Hepatocyte (in vitro differentiated cells): ENCODE results near the gene PLPP1. TPM values are rescaled to one million over a fixed set of nuclear protein-coding genes. Genes with fewer than 3 reads are reported as not detected.

Experiments used
- DNase-seq: peaks from one replicate; pipeline ENCODE4 v3.0.0-alpha.2; 2016; ENCODE audit warnings: low spot score
- H2AFZ ChIP-seq: fragments of 200-600 bp; sonication (generic); 2 replicates; pipeline ENCODE4 v1.6.0; 2016; ENCODE audit warnings: antibody characterized with exemption, mild to moderate bottlenecking
- H3K27ac ChIP-seq: fragments of 200-600 bp; sonication (generic); 2 replicates; pipeline ENCODE4 v1.5.1; 2016; ENCODE audit warnings: mild to moderate bottlenecking
- H3K27me3 ChIP-seq: fragments of 200-600 bp; sonication (generic); 2 replicates; pipeline ENCODE4 v1.6.1; 2016
- H3K36me3 ChIP-seq: fragments of 200-600 bp; sonication (generic); replicated peaks from 2 replicates; pipeline ENCODE4 v1.5.1; 2016; ENCODE audit warnings: low read depth; ENCODE audit not compliant: insufficient read depth
- H3K4me1 ChIP-seq: fragments of 200-600 bp; sonication (generic); 2 replicates; pipeline ENCODE4 v1.5.1; 2016; ENCODE audit warnings: mild to moderate bottlenecking, moderate library complexity; ENCODE audit not compliant: insufficient read depth
- H3K4me2 ChIP-seq: fragments of 200-600 bp; sonication (generic); 2 replicates; pipeline ENCODE4 v1.6.0; 2016
- H3K4me3 ChIP-seq: fragments of 200-600 bp; sonication (generic); 2 replicates; pipeline ENCODE4 v1.5.1; 2016; ENCODE audit warnings: mild to moderate bottlenecking
- H3K79me2 ChIP-seq: fragments of 200-600 bp; sonication (generic); 2 replicates; pipeline ENCODE4 v1.6.0; 2017; ENCODE audit warnings: mild to moderate bottlenecking
- H3K9me2 ChIP-seq: fragments of 200-600 bp; sonication (generic); replicated peaks from 2 replicates; pipeline ENCODE4 v1.6.0; 2017; ENCODE audit warnings: mild to moderate bottlenecking; ENCODE audit not compliant: insufficient read depth
- H3K9me3 ChIP-seq: fragments of 200-600 bp; sonication (generic); 2 replicates; pipeline ENCODE4 v1.5.1; 2016; ENCODE audit warnings: low read depth, mild to moderate bottlenecking
- H4K20me1 ChIP-seq: fragments of 200-600 bp; sonication (generic); 2 replicates; pipeline ENCODE4 v1.6.0; 2016; ENCODE audit warnings: mild to moderate bottlenecking; ENCODE audit not compliant: insufficient read depth, poor library complexity, severe bottlenecking
- CTCF ChIP-seq: fragments of 200-600 bp; sonication (generic); IDR thresholded peaks from 2 replicates; pipeline ENCODE4 v1.5.1; 2016; ENCODE audit warnings: antibody characterized with exemption, mild to moderate bottlenecking; ENCODE audit not compliant: poor library complexity
- EZH2 ChIP-seq: fragments of 200-600 bp; sonication (generic); IDR thresholded peaks from 2 replicates; pipeline ENCODE4 v1.6.1; 2016; ENCODE audit warnings: antibody characterized with exemption, mild to moderate bottlenecking, borderline replicate concordance
- EZH2phosphoT487 ChIP-seq: fragments of 200-600 bp; sonication (generic); IDR thresholded peaks from one replicate; pipeline ENCODE4 v1.6.1; 2018; ENCODE audit warnings: antibody characterized with exemption, mild to moderate bottlenecking, low read depth, moderate library complexity; ENCODE audit not compliant: unreplicated experiment, severe bottlenecking
- WGBS: methylation state at CpG from one replicate; pipeline ENCODE4 v1.1.6; 2016; ENCODE audit warnings: low lambda C conversion rate; ENCODE audit errors: missing lambda C conversion rate; 5-methylcytosine and 5-hydroxymethylcytosine counted together
- polyA plus RNA-seq: library from polyadenylated mRNA; unstranded; fragments of >200 nt; fragmentation: Nextera tagmentation; extraction: Ambion mirVana; gene quantifications from 2 replicates; pipeline ENCODE4 v1.2.1, GENCODE V29; 2016
- total RNA-seq: library from RNA; depleted of rRNA; stranded (reverse); fragments of >200 nt; gene quantifications from 2 replicates; pipeline ENCODE4 v1.2.3, GENCODE V29; 2014

PLPP1 gene
- total and polyA plus RNA-seq, 2 experiments from 2014 or later = 80.1 to 84.9 TPM

- no peaks in the 10 kb centered on the region for H3K9me3 ChIP-seq
- H3K79me2 ChIP-seq = peaks cover 10% of the 10 kb centered on the region
- no peaks in the 10 kb centered on the region for H3K9me2 ChIP-seq
- H3K4me2 ChIP-seq = no peak overlapping the region
- no peak overlapping the region for H3K4me3 ChIP-seq
- no peaks in the 10 kb centered on the region for H4K20me1 ChIP-seq
- H3K36me3 ChIP-seq = no peaks in the 10 kb centered on the region
- no peaks in the 10 kb centered on the region for H3K27me3 ChIP-seq
- H2AFZ ChIP-seq = no peak overlapping the region
- WGBS = 75% methylated on average over 3 of the region's 3 CpGs
- no peak for DNase-seq
- peaks cover 21% of the 10 kb centered on the region for H3K4me1 ChIP-seq
- H3K27ac ChIP-seq = no peak overlapping the region
- TF ChIP-seq EZH2 (no peak), EZH2phosphoT487 (no peak), CTCF (no peak)
Measured at GRCh38 chr5:55441107-55441771, 93.5 kb downstream of the PLPP1 start.

- Histone ChIP-seq H3K27ac (no peak overlapping the region), H3K9me2 (no peaks in the 10 kb centered on the region), H2AFZ (no peak overlapping the region), H3K9me3 (no peaks in the 10 kb centered on the region), H3K4me3 (no peak overlapping the region), H3K4me2 (no peak overlapping the region), H3K4me1 (peaks cover 20% of the 10 kb centered on the region), H3K79me2 (peaks cover 10% of the 10 kb centered on the region), H3K27me3 (no peaks in the 10 kb centered on the region), H4K20me1 (no peaks in the 10 kb centered on the region), H3K36me3 (no peaks in the 10 kb centered on the region)
- no peak for DNase-seq
- WGBS = 91% methylated on average over 6 of the region's 6 CpGs
- no peak for TF ChIP-seq CTCF
- TF ChIP-seq EZH2 = no peak
- TF ChIP-seq EZH2phosphoT487 = no peak
Measured at GRCh38 chr5:55440188-55440646, 94.5 kb downstream of the PLPP1 start.

GRCh38 chr5:55438998-55439397 is 95.8 kb downstream of the PLPP1 start:
- peak overlapping the region; percentile 77 for H3K27ac ChIP-seq
- H3K9me3 ChIP-seq = no peaks in the 10 kb centered on the region
- H3K4me2 ChIP-seq = no peak overlapping the region
- peaks cover 10% of the 10 kb centered on the region for H3K79me2 ChIP-seq
- TF ChIP-seq EZH2phosphoT487 (no peak), CTCF (no peak), EZH2 (no peak)
- peak; percentile 30 for DNase-seq
- H3K4me3 ChIP-seq = no peak overlapping the region
- H4K20me1 ChIP-seq = no peaks in the 10 kb centered on the region
- no peaks in the 10 kb centered on the region for H3K9me2 ChIP-seq
- H3K4me1 ChIP-seq = peaks cover 20% of the 10 kb centered on the region
- H2AFZ ChIP-seq = no peak overlapping the region
- 84% methylated on average over 4 of the region's 4 CpGs for WGBS
- no peaks in the 10 kb centered on the region for H3K27me3 ChIP-seq
- H3K36me3 ChIP-seq = no peaks in the 10 kb centered on the region
